HUES6 (cell line): Measurements from ENCODE around the gene FA2H.
A peak's percentile ranks its signal among the peaks of the same experiment; 100 is the strongest.

Experiments
- H3K27ac ChIP-seq: 2 replicates; pipeline ENCODE4 v1.7.0; 2013; ENCODE audit warnings: low read depth, mild to moderate bottlenecking, low read length, inconsistent platforms
- H3K27me3 ChIP-seq: 2 replicates; pipeline ENCODE4 v1.6.1; 2013; ENCODE audit warnings: low read length; ENCODE audit not compliant: control insufficient read depth, insufficient read depth
- H3K36me3 ChIP-seq: 2 replicates; pipeline ENCODE4 v1.6.1; 2013; ENCODE audit warnings: low read length; ENCODE audit not compliant: control insufficient read depth, insufficient read depth
- H3K4me1 ChIP-seq: 2 replicates; pipeline ENCODE4 v1.6.1; 2013; ENCODE audit warnings: low read length; ENCODE audit not compliant: control insufficient read depth, insufficient read depth
- H3K4me3 ChIP-seq: 2 replicates; pipeline ENCODE4 v1.5.1; 2013; ENCODE audit warnings: low read depth, low read length
- H3K9ac ChIP-seq: one replicate; pipeline ENCODE4 v1.6.1; 2013; ENCODE audit warnings: mild to moderate bottlenecking, low read length
- H3K9me3 ChIP-seq: 2 replicates; pipeline ENCODE4 v1.6.1; 2013; ENCODE audit warnings: low read depth, low read length; ENCODE audit not compliant: control insufficient read depth, insufficient read depth

Gene FA2H

GRCh38 chr16:74709441-74709877 is 65.2 kb downstream of the FA2H start:
- Histone ChIP-seq H3K4me1 (no peaks in the 10 kb centered on the region), H3K27ac (no peak overlapping the region)

GRCh38 chr16:74700438-74701225 is 74.0 kb downstream of the FA2H start, which contains the start of gene MLKL:
TSS of gene MLKL (minus strand) at chr16:74700862. CDS start at chr16:74695757, 5,105 bp downstream.
- H3K4me1 ChIP-seq = peaks cover 5% of the 10 kb centered on the region; the same call in 1 of the 2 replicates
- no peak within 1 kb of the TSS for H3K27ac ChIP-seq
- no peaks in the 10 kb centered on the region for H3K9me3 ChIP-seq
- peak within 1 kb of the TSS; percentile 51 for H3K4me3 ChIP-seq
- no peak within 1 kb of the TSS for H3K9ac ChIP-seq
- H3K36me3 ChIP-seq = no peaks in the 10 kb centered on the region
- peaks cover 10% of the 10 kb centered on the region; the same call in 1 of the 2 replicates for H3K27me3 ChIP-seq

More at GRCh38 chr16:74709441-74709877, 65.2 kb downstream of the FA2H start:
- no peak overlapping the region for H3K4me3 ChIP-seq
- no peaks in the 10 kb centered on the region for H3K36me3 ChIP-seq
- no peak overlapping the region for H3K9ac ChIP-seq
- no peaks in the 10 kb centered on the region; the same call in 1 of the 2 replicates for H3K27me3 ChIP-seq
- H3K9me3 ChIP-seq = no peaks in the 10 kb centered on the region

- no peak overlapping the region for H3K27ac ChIP-seq
- peaks cover 10% of the 10 kb centered on the region; the same call in 1 of the 2 replicates for H3K27me3 ChIP-seq
- H3K9me3 ChIP-seq = no peaks in the 10 kb centered on the region
- no peaks in the 10 kb centered on the region for H3K36me3 ChIP-seq
- peak overlapping the region; percentile 51 for H3K4me3 ChIP-seq
- H3K9ac ChIP-seq = no peak overlapping the region
- peaks cover 5% of the 10 kb centered on the region; the same call in 1 of the 2 replicates for H3K4me1 ChIP-seq
These were observed 74.5 kb downstream of the FA2H start for GRCh38 chr16:74700116-74700437.

GRCh38 chr16:74699666-74700065 is 75.0 kb downstream of the FA2H start:
- Histone ChIP-seq H3K36me3 (no peaks in the 10 kb centered on the region), H3K27me3 (peaks cover 10% of the 10 kb centered on the region; the same call in 1 of the 2 replicates), H3K9me3 (no peaks in the 10 kb centered on the region), H3K4me1 (peaks cover 5% of the 10 kb centered on the region; the same call in 1 of the 2 replicates), H3K9ac (no peak overlapping the region), H3K4me3 (peak overlapping the region; percentile 51; the same call in 1 of the 2 replicates), H3K27ac (no peak overlapping the region)

- Histone ChIP-seq H3K27ac (no peak overlapping the region), H3K9ac (no peak overlapping the region), H3K27me3 (peaks cover 10% of the 10 kb centered on the region; the same call in 1 of the 2 replicates), H3K9me3 (no peaks in the 10 kb centered on the region), H3K4me1 (peaks cover 5% of the 10 kb centered on the region; the same call in 1 of the 2 replicates), H3K4me3 (no peak overlapping the region), H3K36me3 (no peaks in the 10 kb centered on the region)
These were observed 76.4 kb downstream of the FA2H start for GRCh38 chr16:74698222-74698621.

GRCh38 chr16:74695450-74696422 is 78.9 kb downstream of the FA2H start:
- Histone ChIP-seq H3K36me3 (no peaks in the 10 kb centered on the region), H3K9ac (no peak overlapping the region), H3K4me1 (peaks cover under 1% of the 10 kb centered on the region; the same call in 1 of the 2 replicates), H3K27me3 (peaks cover 8% of the 10 kb centered on the region; the same call in 1 of the 2 replicates), H3K9me3 (no peaks in the 10 kb centered on the region), H3K4me3 (peak overlapping the region; percentile 71), H3K27ac (no peak overlapping the region)

GRCh38 chr16:74691093-74691855 is 83.3 kb downstream of the FA2H start:
- no peaks in the 10 kb centered on the region for H3K4me1 ChIP-seq
- H3K4me3 ChIP-seq = no peak overlapping the region
- H3K9ac ChIP-seq = no peak overlapping the region
- H3K9me3 ChIP-seq = no peaks in the 10 kb centered on the region
- no peaks in the 10 kb centered on the region for H3K27me3 ChIP-seq
- H3K27ac ChIP-seq = no peak overlapping the region
- H3K36me3 ChIP-seq = no peaks in the 10 kb centered on the region

- no peak overlapping the region for H3K27ac ChIP-seq
- 0 out of 2 replicates have a peak, but pooled peaks cover 5% of the 10 kb centered on the region for H3K4me1 ChIP-seq
- H3K4me3 ChIP-seq = no peak overlapping the region
- no peaks in the 10 kb centered on the region for H3K36me3 ChIP-seq
- H3K9me3 ChIP-seq = no peaks in the 10 kb centered on the region
- no peaks in the 10 kb centered on the region for H3K27me3 ChIP-seq
- no peak overlapping the region for H3K9ac ChIP-seq
These were observed 92.1 kb downstream of the FA2H start for GRCh38 chr16:74682556-74682955.

GRCh38 chr16:74680681-74681080 is 93.9 kb downstream of the FA2H start:
- Histone ChIP-seq H3K36me3 (no peaks in the 10 kb centered on the region), H3K4me1 (0 out of 2 replicates have a peak, but pooled peaks cover 5% of the 10 kb centered on the region), H3K27me3 (no peaks in the 10 kb centered on the region; the same call in 1 of the 2 replicates), H3K4me3 (no peak overlapping the region), H3K27ac (no peak overlapping the region), H3K9me3 (no peaks in the 10 kb centered on the region), H3K9ac (no peak overlapping the region)

GRCh38 chr16:74679983-74680382 is 94.6 kb downstream of the FA2H start:
- Histone ChIP-seq H3K9ac (no peak overlapping the region), H3K4me1 (0 out of 2 replicates have a peak, but pooled peaks cover 5% of the 10 kb centered on the region), H3K27me3 (no peaks in the 10 kb centered on the region; the same call in 1 of the 2 replicates), H3K9me3 (no peaks in the 10 kb centered on the region), H3K4me3 (no peak overlapping the region), H3K27ac (no peak overlapping the region), H3K36me3 (no peaks in the 10 kb centered on the region)
